NCI-H1694 (cell line): ENCODE data around the gene RAB19.
A peak's percentile ranks its signal among the peaks of the same experiment; 100 is the strongest.

Source experiments
- DNase-seq: peaks from one replicate; lab custom pipeline; 2025; lab: John Stamatoyannopoulos, UW

Gene RAB19

GRCh38 chr7:140403878-140404564 lies at the start of gene RAB19:
Gene RAB19, plus strand, starts transcription at chr7:140404058. Its CDS starts 3,589 bp downstream, at chr7:140407647.
- no peak for DNase-seq

GRCh38 chr7:140358024-140358411 lies 45.8 kb upstream of the RAB19 start:
- DNase-seq, result no peak

- no peak for DNase-seq
Measured at GRCh38 chr7:140358412-140359051, 45.3 kb upstream of the RAB19 start.

GRCh38 chr7:140360697-140361229 lies 43.1 kb upstream of the RAB19 start:
- DNase-seq, result no peak

GRCh38 chr7:140364819-140365218 lies 39.0 kb upstream of the RAB19 start:
- DNase-seq, result peak; percentile 20

GRCh38 chr7:140367528-140367927 lies 36.3 kb upstream of the RAB19 start:
- no peak for DNase-seq

- DNase-seq, result no peak
Measured at GRCh38 chr7:140369294-140369693, 34.6 kb upstream of the RAB19 start.

- no peak for DNase-seq
Measured at GRCh38 chr7:140375323-140375722, 28.5 kb upstream of the RAB19 start.

GRCh38 chr7:140375892-140376730 lies 27.7 kb upstream of the RAB19 start:
- DNase-seq, result no peak

- no peak for DNase-seq
Measured at GRCh38 chr7:140383954-140384713, 19.7 kb upstream of the RAB19 start.

GRCh38 chr7:140384894-140385545 lies 18.8 kb upstream of the RAB19 start:
- DNase-seq, result no peak

- no peak for DNase-seq
Measured at GRCh38 chr7:140389445-140389844, 14.4 kb upstream of the RAB19 start.

- DNase-seq, result no peak
Measured at GRCh38 chr7:140390034-140390433, 13.8 kb upstream of the RAB19 start.

GRCh38 chr7:140390466-140391190 lies 13.2 kb upstream of the RAB19 start:
- DNase-seq, result no peak

GRCh38 chr7:140391634-140392033 lies 12.2 kb upstream of the RAB19 start:
- DNase-seq, result no peak

GRCh38 chr7:140393756-140394306 lies 10.0 kb upstream of the RAB19 start:
- no peak for DNase-seq

- DNase-seq, result peak; percentile 49
Measured at GRCh38 chr7:140397784-140398750, 5.8 kb upstream of the RAB19 start, which contains the start of gene SLC37A3. Gene SLC37A3, minus strand, starts transcription at chr7:140398530. Its CDS starts 16,004 bp downstream, at chr7:140382526.

GRCh38 chr7:140398821-140399220 lies 5.0 kb upstream of the RAB19 start:
- no peak for DNase-seq

- no peak for DNase-seq
Measured at GRCh38 chr7:140400381-140400780, 3.5 kb upstream of the RAB19 start.
